A549 (cell line): ENCODE measurements around the gene HES6.

ENCODE experiments used
- CBX2 ChIP-seq: fragments of 200-600 bp; sonication (generic); IDR thresholded peaks from 2 replicates; pipeline ENCODE4 v1.6.1; 2016; ENCODE audit warnings: low read depth, mild to moderate bottlenecking, borderline replicate concordance
- CTCF ChIP-seq: fragments of >200 bp; sonication (Bioruptor Twin); formaldehyde crosslinking; IDR thresholded peaks from 3 replicates; pipeline ENCODE4 v1.5.1; 2016
- HOXA7 ChIP-seq: fragments of 250-450 bp; sonication (Bioruptor Pico); IDR thresholded peaks from 2 replicates; pipeline ENCODE4 v1.5.0; 2020; ENCODE audit warnings: mild to moderate bottlenecking, moderate library complexity
- JUNB ChIP-seq: fragments of >200 bp; sonication (Bioruptor Twin); formaldehyde crosslinking; IDR thresholded peaks from 2 replicates; pipeline ENCODE4 v1.6.1; 2016

GRCh38 chr2:238255636-238256035 lies 15.8 kb upstream of the HES6 start:
- TF ChIP-seq CBX2 (no peak), CTCF (no peak), HOXA7 (no peak), JUNB (no peak)
